ENCODE results near the gene QARS1. TPM values are rescaled to one million over a fixed set of nuclear protein-coding genes. Genes with fewer than 3 reads are reported as not detected.

Gene QARS1
- total and polyA plus RNA-seq, 12 donors: 120 to 369 (median 206) TPM

DNA sequence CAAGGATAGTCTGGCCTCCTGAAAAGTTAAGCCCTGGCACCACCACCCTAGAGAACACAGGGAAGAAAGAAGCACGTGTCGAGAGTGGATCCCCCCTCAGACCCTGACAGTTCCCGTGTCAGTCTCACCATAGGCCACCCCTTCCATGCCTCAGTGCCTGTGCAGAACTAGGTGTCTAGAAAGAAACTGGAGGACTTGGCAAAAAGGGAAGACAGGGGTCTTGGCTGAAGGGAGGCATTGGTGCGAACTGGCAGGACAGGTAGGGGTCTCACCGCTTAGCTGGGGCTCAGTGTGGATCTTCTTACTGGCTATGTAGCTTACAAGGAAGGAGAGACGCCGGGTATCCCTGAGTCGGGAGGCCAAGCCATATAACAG is 518 bp downstream of the QARS1 start:
- H3K4me1 ChIP-seq: peaks cover 12 to 27% (median 23%) of the 10 kb centered on the region in 9 donors
- no peaks in the 10 kb centered on the region for H3K27me3 ChIP-seq
- H3K4me3 ChIP-seq: peak overlapping the region; percentile 63 to 100 (median 86)
- H3K36me3 ChIP-seq: peaks cover 5 to 78% (median 59%) of the 10 kb centered on the region in 9 donors
- H3K9me3 ChIP-seq: no peaks in the 10 kb centered on the region
- DNase-seq (no peak), ATAC-seq (peak in 2 of 8 donors; percentile 0 to 1)
- intact Hi-C loops (cut with DNase I): loop anchor here in 2 of 10 donors (1.0 to 10.0 kb wide), 2 partner anchors 10 to 341 kb away; partner anchors contain the start of gene QRICH1 (in 1 of the 2)
- H3K27ac ChIP-seq: peak overlapping the region; percentile 84 to 94 (median 91)
- 4% methylated on average over 8 of the region's 8 CpGs for WGBS, 2 donors
- TF ChIP-seq, protein P1, sequence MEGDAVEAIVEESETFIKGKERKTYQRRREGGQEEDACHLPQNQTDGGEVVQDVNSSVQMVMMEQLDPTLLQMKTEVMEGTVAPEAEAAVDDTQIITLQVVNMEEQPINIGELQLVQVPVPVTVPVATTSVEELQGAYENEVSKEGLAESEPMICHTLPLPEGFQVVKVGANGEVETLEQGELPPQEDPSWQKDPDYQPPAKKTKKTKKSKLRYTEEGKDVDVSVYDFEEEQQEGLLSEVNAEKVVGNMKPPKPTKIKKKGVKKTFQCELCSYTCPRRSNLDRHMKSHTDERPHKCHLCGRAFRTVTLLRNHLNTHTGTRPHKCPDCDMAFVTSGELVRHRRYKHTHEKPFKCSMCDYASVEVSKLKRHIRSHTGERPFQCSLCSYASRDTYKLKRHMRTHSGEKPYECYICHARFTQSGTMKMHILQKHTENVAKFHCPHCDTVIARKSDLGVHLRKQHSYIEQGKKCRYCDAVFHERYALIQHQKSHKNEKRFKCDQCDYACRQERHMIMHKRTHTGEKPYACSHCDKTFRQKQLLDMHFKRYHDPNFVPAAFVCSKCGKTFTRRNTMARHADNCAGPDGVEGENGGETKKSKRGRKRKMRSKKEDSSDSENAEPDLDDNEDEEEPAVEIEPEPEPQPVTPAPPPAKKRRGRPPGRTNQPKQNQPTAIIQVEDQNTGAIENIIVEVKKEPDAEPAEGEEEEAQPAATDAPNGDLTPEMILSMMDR (IDR thresholded peaks at IDR 0.05): no peak

DNA sequence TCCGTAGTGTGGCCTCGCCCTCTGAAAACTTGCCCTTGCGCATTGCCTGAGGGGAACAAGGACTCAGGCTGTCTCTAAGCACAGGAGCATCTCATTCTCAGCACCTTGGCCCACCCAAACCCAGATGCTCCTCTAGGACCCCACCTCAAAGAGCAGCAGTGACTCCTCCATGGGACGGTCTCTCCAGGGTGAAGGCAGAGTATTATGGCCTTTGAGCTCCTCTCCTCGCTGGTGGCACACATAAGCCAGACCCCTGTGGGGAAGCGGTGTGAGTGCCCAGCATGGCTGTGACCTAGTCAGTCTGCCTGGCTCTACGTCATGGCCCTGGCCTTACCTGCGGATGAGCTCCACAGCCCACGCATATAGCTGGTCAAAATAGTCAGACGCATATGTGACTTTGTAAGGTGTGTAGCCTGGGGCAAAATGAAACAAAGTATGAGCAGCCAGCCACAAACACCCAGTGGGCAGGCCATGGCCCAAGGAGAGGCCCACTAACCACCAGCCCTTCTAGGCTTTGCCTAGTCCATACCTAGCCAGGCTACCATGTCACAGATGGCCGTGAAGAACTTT is 4.4 kb downstream of the QARS1 start:
- Histone ChIP-seq H3K36me3 (peaks cover 5 to 81% (median 66%) of the 10 kb centered on the region in 9 donors), H3K4me1 (peaks cover 13 to 33% (median 17%) of the 10 kb centered on the region in 9 donors), H3K27ac (no peak overlapping the region), H3K9me3 (no peaks in the 10 kb centered on the region), H3K4me3 (no peak overlapping the region), H3K27me3 (no peaks in the 10 kb centered on the region)
- TF ChIP-seq, protein P1 (IDR thresholded peaks at IDR 0.05): no peak
- DNase-seq: no peak
- intact Hi-C loops (cut with DNase I): loop anchor here in 1 of 10 donors (10.0 kb wide), 1 partner anchor 345 kb away; no protein-coding TSS in a partner anchor
- ATAC-seq: no peak
- WGBS, 2 donors: 95% methylated on average over 11 of the region's 11 CpGs

DNA sequence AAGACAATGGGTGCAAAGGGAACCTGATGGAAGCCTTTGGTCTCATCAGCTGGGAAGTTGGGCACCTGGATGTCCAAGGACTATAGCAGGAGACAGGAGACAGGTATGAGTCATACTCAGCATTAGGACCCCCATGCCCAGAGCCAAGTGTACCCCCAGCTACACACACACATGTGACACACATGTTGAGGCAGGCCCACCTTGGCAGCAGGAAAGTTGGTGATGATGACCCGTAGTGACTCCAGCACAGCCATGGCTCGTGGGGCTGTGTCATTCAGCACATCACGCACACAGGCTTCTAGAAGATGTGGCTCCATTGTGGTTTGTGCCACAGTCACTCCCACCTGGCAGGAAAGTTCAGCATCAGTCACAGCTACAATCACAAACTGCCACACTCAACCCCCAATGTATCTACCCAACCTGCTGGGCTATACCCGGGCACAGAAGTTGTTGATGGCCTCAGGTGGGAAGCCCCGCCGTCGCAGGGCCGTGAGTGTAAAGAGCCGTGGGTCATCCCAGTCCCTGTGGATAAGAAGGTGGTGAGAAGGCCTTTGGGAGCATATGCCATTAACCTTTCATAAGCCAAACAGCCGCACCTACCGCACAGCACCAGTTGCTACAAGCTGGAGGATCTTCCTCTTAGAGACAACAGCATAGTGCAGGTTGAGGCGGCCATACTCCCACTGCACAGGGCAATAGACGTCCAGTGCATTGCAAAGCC is 5.5 kb downstream of the QARS1 start:
- WGBS, 2 donors: 89% methylated on average over 13 of the region's 13 CpGs
- no peak for ATAC-seq
- TF ChIP-seq, protein P1 (IDR thresholded peaks at IDR 0.05): no peak
- peaks cover 18 to 39% (median 21%) of the 10 kb centered on the region in 9 donors for H3K4me1 ChIP-seq
- no peak overlapping the region for H3K4me3 ChIP-seq
- H3K36me3 ChIP-seq: peaks cover 5 to 81% (median 66%) of the 10 kb centered on the region in 9 donors
- H3K27ac ChIP-seq: no peak overlapping the region
- DNase-seq: no peak
- H3K27me3 ChIP-seq: no peaks in the 10 kb centered on the region
- H3K9me3 ChIP-seq: no peaks in the 10 kb centered on the region
- intact Hi-C loops (cut with DNase I): loop anchor here in 1 of 10 donors (10.0 kb wide), 1 partner anchor 104 kb away; the partner anchor contains the start of gene P4HTM

DNA sequence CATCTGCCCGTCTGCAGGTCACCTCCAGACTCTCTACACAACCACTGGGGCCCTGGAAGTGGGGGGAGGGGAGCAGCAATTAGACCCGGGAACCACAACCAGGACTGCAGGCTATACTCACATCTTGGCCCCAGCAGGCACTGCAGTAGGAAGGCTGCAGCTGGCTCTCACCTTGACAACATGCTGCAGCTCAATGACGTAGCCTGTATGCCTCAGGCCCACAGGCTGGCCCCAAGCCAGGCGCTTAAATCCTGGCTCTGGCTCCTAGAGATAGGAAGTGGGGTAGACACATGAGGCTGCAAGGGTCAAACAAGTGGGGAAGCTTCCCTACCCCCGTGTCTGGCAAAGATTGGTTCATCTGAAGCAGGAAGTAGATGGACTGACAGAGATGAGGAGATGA is 6.1 kb downstream of the QARS1 start:
- no peaks in the 10 kb centered on the region for H3K27me3 ChIP-seq
- H3K27ac ChIP-seq: peak overlapping the region in 2 of 10 donors; percentile 9 to 22
- WGBS, 2 donors: 35 to 37% methylated on average over 5 of the region's 5 CpGs
- DNase-seq: peak; percentile 50 to 60
- intact Hi-C loops (cut with DNase I): loop anchor here in 1 of 10 donors (10.0 kb wide), 1 partner anchor 104 kb away; the partner anchor contains the start of gene P4HTM
- TF ChIP-seq, protein P1 (IDR thresholded peaks at IDR 0.05): no peak
- H3K36me3 ChIP-seq: peaks cover 5 to 79% (median 66%) of the 10 kb centered on the region in 9 donors
- H3K4me3 ChIP-seq: no peak overlapping the region
- no peaks in the 10 kb centered on the region for H3K9me3 ChIP-seq
- ATAC-seq: no peak
- peaks cover 11 to 32% (median 15%) of the 10 kb centered on the region in 9 donors for H3K4me1 ChIP-seq

All from heart right ventricle (tissue), 16 donors.